SKM-1 treated with dmso at 0.1 percent for 144 hours (cell line): Measurements from ENCODE around the gene CARM1.
"Not testable (repeated sequence)": the region's sequence is repeated elsewhere in the genome, so short reads cannot be mapped to it uniquely, and the experiment has no call there.

Experiments used
- DNase-seq: peaks from one replicate; lab custom pipeline; 2025; ENCODE audit not compliant: unreplicated experiment; lab: John Stamatoyannopoulos, UW

CARM1 gene

DNA sequence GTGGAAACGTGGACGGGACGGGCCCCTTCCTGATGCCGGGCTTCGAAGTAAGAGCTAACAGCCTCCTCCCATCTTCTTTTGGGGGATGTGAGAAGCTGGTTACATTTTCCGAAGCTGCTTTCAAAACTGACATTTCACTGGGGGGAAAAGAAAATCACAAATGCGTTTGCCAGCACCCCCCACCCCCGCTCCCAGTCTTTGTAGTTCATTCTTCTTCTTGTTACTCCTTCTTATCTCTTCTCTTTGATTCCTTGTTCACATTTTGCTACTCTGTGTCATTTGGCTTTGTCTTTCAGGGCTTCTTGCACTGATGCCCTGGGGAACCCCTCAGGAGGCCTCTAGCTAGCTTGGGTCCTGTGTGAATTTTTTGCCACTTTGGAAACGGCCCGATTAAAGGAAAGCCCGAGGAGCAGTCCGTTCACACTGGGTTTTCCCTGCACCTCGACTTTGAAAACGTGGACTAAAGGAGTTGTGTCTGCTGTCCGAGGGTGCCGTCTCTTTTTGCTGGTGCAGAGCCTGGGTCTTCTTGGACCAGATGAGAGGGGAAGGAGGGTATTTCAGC is 1.3 kb downstream of the CARM1 start:
- DNase-seq, result no peak

DNA sequence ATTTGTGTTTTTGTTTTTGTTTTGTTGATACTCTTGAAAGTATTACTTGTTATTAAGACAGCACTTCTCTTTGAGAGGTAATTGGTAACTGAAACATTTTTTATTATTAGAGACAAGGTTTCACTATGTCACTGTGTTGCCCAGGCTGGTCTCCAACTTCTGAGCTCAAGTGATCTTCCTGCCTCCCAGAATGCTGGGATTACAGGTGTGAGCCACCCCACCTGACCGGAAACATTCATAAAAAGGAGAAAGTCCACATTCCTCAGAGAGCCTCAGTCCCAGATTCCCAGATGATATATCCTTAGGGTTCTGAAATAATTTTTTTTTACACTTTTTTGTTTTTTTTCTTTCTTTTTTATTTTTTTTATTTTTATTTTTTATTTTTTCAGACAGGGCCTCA is 2.7 kb downstream of the CARM1 start:
- DNase-seq, result no peak

DNA sequence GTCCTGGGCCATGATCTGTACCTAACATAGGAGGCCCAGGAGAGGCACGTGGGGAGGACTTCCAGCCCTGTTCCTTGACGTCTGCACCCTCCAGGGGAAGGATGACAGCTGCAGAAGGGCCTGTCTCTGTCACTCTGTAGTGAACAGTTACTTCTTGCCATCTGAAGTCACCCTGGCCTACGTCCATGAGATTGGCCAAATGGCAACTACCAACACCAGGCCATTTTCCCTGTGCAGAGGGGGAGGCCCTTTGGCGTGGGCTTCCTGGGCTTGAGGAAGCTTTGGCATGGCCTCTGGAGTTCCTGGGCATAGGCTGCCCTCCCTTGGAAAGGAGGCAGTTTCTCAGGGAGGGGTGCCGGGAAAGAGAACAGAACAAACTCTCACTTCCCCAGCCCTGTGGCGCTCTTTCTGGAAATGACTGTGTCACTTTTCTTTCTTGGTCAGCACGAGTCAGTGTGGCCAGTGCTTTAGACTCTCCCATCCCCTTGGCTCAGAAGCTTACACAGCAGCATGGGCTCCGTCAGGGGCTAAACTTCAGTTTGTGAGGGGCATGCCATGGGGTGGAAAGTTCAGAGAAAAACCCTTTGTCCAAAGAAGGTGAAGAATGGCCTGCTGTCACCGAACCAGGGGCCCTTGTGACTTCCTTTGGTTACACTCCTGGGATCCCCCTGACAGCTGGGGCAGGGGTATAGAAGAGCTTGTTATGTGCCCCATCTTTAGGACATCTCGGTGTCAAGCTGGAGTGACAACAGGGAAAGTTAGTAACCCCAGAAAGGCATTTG is 5.3 kb downstream of the CARM1 start:
- DNase-seq, result no peak

DNA sequence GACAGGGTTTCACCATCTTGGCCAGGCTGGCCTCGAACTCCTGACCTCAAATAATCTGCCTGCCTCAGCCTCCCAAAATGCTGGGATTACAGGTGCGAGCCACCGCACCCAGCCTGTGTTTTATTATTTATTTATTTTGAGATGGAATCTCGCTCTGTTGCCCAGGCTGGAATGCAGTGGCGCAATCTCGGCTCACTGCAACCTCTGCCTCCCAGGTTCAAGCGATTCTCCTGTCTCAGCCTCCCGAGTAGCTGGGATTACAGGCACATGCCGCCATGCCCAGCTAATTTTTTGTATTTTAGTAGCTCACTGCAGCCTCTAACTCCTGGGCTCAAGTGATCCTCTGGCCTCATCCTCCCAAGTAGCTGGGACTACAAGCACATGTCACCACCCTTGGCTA is 6.3 kb downstream of the CARM1 start:
- not testable (repeated sequence) for DNase-seq

- DNase-seq, result no peak
These were observed 6.9 kb downstream of the CARM1 start for GRCh38 chr19:10878253-10878652.

DNA sequence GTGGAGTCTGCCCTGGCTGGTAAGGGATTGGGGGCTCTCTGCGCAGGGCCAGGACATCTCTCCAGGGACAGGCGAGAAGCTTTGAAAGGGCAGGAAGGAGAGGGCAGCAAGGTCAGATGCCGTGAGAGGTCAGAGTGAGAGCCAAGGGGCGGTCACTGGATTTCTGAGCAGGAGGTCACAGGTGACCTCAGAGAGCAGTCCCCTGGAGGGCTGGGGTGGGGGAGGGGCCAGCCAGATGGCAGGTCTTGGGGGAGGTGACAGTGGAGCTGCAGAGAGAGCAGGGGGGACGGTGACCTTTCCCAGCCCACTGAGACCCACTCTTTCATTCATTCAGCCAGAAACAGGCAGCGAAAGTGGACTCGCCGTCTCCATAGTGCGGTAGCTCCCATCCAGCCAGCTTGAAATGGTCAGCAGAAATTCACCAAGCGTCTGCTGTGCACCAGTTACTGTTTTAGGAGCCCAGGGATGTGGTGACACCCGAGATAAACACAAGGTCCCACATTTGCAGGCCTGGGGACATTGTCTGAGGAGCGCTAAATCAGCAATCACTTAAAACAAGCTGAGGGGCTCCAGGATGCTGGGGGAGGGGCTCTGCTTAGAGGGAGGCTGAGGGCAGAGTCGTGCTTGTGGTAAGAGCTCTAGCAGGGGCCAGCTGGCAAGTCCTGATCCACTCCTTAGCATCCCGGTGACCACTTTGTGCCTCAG is 10.2 kb downstream of the CARM1 start:
- DNase-seq, result no peak

DNA sequence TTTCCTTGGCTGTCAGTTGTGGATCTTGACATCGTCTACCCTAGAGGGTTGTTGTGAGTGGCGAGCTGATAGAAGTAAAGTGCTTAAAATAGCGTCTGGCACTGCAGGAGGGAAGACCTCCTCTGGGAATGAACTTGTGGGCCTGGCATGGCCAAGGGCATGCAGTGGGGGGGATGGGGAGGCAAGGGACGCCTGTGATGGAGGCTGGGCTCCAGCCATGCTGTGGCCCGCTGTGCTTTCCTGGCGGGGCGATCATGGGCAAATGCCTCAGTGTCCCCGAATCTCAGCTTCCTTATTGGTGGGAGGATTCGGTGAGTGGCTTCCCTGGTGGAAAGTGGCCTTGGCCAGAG is 10.7 kb downstream of the CARM1 start:
- DNase-seq, result no peak

- no peak for DNase-seq
These were observed 12.9 kb downstream of the CARM1 start for GRCh38 chr19:10884274-10884673.

DNA sequence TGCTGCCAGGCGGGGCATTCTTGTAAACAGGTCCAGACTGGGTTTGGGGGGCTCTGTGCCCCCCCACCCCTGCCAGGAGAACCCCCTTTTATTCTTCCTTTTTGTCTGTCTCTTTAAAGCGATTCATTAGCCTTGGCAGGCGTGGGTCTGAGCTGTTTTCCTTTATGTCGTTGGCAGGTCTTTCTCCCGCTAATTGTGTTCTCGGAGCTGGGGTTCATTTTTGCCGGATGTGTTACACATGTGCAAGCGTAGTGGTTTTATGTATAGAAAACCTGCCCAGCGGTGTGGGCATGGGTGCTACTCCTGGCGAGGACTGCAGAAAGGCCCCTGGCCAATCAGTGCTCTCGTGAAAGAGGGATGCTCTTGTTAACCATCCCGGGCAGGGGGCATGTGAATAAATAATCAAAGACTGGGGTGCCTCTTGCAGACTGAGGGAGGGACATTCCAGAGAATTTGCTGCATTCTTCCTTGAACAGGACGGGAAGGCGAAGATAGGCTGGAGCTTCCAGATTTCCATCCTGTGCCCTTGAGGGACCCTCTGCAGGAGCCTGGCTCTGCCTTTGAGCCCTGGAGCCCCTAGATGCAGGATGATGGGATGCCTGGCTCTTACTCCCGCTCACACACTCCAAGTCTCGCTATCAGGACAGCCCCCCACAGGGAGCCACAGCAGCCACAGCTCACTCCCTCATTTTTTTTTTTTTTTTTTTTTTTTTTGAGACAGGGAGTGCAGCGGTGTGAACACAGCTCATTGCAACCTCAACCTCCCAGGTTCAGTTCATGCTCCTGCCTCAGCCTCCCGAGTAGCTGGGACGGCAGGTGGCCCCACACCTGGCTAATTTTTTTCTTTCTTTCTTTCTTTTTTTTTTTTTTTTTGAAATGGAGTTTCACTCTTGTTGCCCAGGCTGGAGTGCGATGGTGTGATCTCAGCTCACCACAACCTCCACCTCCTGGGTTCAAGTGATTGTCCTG is 14.1 kb downstream of the CARM1 start:
- no peak for DNase-seq

DNA sequence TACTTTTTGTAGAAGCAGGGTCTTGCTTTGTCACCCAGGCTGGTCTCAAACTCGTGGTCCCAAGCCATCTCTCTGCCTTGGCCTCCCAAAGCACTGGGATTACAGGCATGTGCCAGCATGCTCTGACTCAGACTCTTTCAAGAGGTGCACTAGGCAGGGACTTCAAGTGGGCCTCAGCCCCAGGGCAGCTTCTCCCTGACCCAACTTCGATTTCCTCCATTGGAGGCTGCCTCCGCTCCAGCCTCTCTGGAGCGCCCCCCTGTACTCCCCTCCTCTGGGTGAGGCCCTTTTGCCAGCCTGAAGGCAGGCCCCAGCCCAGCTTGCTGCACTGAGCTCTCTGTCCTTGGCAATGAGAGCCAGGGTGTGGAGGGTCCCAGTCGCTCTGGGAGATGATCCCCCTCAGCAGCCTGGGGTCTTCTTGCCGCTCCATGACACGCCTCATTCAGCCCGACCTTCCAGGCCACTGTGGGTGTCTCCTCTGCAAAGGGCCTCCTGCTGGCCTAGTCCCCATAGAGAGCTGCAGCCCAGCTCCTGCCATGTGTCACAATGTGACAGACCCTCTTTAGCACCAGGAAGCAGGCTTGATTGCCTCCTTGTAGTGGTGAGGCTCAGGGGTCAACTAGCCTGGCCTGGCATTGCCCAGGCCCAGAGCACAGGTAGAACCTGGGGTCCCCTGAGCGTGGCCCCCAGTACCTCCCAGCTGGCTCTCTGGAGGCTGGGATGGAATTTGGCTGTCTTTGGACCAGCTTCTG is 16.4 kb downstream of the CARM1 start:
- no peak for DNase-seq

DNA sequence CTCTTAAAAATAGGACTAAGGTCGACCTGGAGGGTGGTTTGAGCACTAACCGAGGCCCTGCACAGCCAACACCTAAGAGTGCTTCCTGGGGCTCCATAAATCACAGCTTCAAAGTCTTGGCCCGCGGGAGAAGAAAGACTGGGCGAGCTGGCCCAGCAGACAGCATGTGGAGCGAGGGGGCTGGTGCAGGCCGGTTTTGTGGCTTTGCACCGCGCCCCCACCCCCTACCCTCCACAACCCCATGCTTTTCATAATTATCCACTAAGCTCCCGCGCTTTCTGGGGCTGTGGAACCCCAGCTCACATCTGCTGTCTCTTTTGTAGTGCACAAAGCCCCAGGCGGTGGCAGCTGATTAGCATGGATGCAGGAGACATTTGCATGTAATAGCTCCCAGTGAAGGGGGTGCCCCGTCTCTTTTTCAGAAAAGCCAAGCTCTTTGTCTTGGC is 17.1 kb downstream of the CARM1 start:
- DNase-seq, result no peak

- DNase-seq, result no peak
These were observed 18.5 kb downstream of the CARM1 start for GRCh38 chr19:10889880-10890279.

- DNase-seq, result no peak
These were observed 20.2 kb downstream of the CARM1 start for GRCh38 chr19:10891405-10892086.

GRCh38 chr19:10892256-10892655 is 20.9 kb downstream of the CARM1 start:
- DNase-seq, result no peak

DNA sequence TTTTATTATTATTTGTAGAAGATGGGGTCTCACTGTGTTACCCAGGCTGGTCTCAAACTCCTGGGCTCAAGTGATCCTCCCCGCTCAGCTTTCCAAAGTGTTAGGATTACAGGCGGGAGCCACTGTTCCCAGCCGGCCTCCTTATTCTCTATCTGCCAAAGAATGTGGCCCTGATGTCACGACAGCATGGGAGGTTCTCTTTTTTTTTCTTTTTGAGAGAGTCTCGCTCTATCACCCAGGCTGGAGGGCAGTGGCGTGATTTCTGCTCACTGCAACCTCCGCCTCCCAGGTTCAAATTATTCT is 23.5 kb downstream of the CARM1 start:
- DNase-seq, result no peak

GRCh38 chr19:10895363-10895762 is 24.0 kb downstream of the CARM1 start:
- DNase-seq, result no peak

GRCh38 chr19:10895920-10896319 is 24.6 kb downstream of the CARM1 start:
- DNase-seq, result no peak

DNA sequence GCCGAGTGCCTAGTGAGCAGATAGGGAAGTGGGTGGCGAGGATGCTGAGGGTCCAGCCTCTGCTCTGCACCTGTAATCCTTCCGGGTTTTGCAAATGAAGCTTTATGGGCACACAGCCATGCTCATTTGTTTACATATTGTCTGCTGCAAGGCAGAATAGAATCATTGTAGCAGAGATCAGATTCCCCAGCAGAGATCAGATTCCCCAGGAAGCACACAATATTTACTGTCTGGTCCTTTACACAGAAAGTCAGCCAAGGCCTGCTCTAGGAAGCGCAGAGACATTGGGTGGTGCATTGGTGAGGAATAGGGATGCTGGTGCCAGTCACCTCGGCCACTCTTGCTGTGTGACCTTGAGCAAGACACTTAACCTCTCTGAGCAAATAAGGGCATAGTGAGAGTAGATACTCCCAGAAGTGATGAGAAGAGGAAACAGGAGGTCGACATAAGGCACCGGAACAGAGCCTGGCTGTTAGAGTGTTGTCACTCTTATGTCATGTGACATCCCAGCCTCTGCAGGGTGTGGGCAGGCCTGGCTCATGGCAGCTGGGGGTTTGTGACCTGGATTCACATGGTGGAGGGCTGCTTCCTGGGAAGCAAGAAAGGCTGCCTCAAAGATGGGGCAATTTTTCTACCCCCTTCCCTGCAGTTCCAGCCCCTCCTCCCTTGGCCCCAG is 25.6 kb downstream of the CARM1 start:
- DNase-seq, result no peak

DNA sequence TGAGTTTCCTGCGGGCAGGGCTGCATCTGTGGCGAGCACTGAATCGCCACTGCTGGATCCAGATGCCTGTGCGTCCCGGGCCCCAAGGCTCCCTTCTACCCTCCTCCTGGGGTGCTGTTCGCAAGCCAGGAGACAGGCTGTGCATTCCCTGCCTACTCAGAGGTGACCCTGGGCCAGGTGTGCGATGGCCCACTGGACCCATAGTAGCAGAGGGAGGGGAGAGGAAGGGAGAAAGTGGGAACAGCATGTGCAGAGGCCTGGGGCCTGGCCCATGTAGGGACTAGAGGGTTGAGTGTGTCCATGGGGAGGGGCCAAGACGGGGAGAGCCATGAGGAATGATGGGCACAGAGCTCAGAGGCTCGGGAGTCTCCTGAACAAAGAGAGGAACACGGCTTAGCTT is 27.3 kb downstream of the CARM1 start:
- DNase-seq, result no peak
